ENCODE measurements around the gene GIPC1.

GIPC1 gene

GRCh38 chr19:14494910-14495671 lies 836 bp downstream of the GIPC1 start:
- no peak for DNase-seq (ENCODE audit: low read depth in 1 of 2, low spot score in 1 of 2)

GRCh38 chr19:14494411-14494810 lies 1.5 kb downstream of the GIPC1 start:
- DNase-seq (ENCODE audit: low read depth in 1 of 2, low spot score in 1 of 2) = no peak

DNA sequence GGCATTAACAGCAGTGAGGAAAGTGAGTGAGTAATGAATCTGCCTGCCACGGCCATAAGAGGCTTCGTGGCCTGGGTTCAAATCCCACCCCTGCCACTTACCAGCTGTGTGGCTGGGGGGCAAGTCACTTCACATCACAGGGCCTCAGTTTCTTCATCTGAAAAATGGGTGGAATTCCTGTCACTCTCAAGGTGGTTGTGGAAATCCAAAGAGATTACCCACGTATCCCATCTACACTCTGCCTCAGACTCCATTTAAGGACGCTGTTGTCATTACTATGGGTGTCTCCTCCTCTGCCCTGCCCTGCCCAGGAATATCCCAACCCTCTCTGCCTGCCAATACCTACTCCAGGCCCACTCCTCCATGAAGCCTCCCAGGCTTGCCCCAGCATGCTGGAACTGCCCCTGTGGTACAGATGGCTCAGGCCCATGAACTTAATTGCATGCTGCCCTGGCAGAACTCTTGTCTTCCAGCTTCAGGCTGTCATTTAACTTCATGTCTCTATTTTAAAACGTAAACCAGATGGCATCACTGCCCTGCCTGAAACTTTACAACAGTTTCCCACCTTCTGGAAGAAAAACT lies 3.1 kb downstream of the GIPC1 start:
- DNase-seq (ENCODE audit: low read depth in 1 of 2, low spot score in 1 of 2) = no peak

- DNase-seq (ENCODE audit: low read depth in 1 of 2, low spot score in 1 of 2) = no peak
Observed at GRCh38 chr19:14487370-14488125, 8.4 kb downstream of the GIPC1 start.

GRCh38 chr19:14482172-14482941 lies 13.6 kb downstream of the GIPC1 start:
- DNase-seq (ENCODE audit: low read depth in 1 of 2, low spot score in 1 of 2) = no peak

- no peak for DNase-seq (ENCODE audit: low read depth in 1 of 2, low spot score in 1 of 2)
Observed at GRCh38 chr19:14480700-14481079, 15.2 kb downstream of the GIPC1 start.

DNA sequence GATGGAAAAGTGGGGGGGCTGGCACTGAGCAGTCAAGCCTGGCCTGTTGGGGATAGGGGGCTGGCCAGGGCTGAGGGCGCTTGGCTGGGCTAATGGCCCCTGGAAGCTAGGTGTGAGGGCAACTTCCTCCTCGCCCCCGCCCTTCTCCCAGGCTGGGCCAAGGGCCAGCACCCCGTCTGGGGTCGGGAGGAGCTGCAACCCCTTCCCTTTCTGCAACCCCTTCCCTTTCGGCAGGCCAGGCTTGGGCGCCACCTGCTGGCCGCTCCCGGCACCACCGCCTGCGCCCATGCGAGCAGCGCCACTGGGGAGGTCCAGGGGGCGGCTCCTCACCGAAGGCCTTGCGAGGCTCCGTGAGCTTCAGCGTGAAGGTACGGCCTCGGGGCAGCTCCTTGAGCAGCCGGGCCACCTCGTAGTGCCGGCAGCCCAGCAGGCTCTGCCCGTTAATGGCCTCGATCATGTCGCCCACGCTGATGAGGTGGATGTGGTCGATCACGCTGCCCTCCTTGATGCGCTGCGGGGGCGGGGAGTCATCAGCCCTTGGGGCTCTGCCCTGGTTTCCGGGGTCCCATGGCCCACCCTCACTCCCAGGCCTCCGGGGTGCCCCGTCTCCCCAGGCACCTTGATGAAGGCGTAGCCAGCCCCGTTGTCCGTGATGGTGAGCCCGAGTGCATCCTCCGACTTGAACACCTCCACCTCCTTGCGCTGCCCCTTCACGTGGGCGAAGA lies 15.8 kb downstream of the GIPC1 start:
- peak; percentile 44 to 63 for DNase-seq (ENCODE audit: low read depth in 1 of 2, low spot score in 1 of 2)

- DNase-seq (ENCODE audit: low read depth in 1 of 2, low spot score in 1 of 2) = no peak
Observed at GRCh38 chr19:14479309-14479974, 16.5 kb downstream of the GIPC1 start.

GRCh38 chr19:14478113-14478545 lies 17.8 kb downstream of the GIPC1 start:
- DNase-seq (ENCODE audit: low read depth in 1 of 2, low spot score in 1 of 2) = no peak

- no peak for DNase-seq (ENCODE audit: low read depth in 1 of 2, low spot score in 1 of 2)
Observed at GRCh38 chr19:14477418-14478112, 18.4 kb downstream of the GIPC1 start.

GRCh38 chr19:14476673-14477401 lies 19.1 kb downstream of the GIPC1 start:
- DNase-seq (ENCODE audit: low read depth in 1 of 2, low spot score in 1 of 2) = no peak

- no peak for DNase-seq (ENCODE audit: low read depth in 1 of 2, low spot score in 1 of 2)
Observed at GRCh38 chr19:14476327-14476672, 19.6 kb downstream of the GIPC1 start.

GRCh38 chr19:14475251-14476073 lies 20.5 kb downstream of the GIPC1 start, which contains the start of gene PTGER1:
PTGER1 (minus strand) TSS chr19:14475354; CDS start chr19:14474320, 1,034 bp downstream.
- no peak for DNase-seq (ENCODE audit: low read depth in 1 of 2, low spot score in 1 of 2)

GRCh38 chr19:14474827-14475226 lies 21.1 kb downstream of the GIPC1 start:
- DNase-seq (ENCODE audit: low read depth in 1 of 2, low spot score in 1 of 2) = no peak

GRCh38 chr19:14473978-14474578 lies 21.8 kb downstream of the GIPC1 start:
- no peak for DNase-seq (ENCODE audit: low read depth in 1 of 2, low spot score in 1 of 2)

DNA sequence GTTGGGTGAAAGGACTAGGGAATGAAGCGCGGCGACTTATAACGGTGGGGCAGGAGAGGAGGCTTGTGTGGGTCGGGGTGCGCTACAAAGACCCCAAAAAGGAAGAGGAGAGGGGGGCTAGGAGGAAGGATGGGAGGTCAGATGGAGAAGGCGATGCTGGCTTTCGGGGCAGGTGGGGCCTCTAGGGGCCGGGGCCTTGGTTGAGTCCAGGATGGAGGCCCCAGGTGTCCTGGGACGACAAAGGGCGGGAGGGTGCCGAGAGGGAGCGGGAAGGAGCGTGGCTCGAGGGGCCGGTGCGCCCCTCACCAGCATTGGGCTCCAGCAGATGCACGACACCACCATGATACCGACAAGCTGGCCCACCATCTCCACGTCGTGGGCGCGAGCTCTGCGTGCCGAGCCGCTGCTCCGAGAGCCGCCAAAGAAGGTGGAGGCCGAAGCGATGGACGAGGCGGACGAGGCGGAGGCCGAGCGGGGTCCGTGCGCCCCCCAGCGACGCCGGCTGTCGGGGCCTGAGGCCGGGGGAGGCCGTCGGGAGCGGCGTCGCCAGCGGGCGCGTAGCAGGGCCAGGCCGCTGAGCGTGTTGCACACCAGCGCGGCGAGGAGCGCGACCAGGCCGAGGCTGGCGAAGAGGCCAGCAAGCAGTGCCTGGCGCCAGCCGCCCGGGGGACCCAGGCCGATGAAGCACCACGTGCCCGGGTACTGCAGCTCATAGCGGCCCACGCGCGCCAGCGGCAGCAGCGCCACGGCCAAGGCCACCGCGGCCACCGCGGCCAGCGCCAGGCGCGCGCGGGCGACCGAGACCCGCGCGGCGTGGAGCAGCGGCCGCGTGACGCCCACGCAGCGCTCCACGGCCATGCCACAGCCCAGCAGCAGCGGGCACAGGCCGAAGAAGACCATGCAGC lies 22.6 kb downstream of the GIPC1 start:
- DNase-seq (ENCODE audit: low read depth in 1 of 2, low spot score in 1 of 2) = no peak

Measured in activated CD4-positive, alpha-beta T cell treated with anti-CD3 and anti-CD28 coated beads, Interleukin-2, amount 50 U/mL, for 24 hours (primary cell).